A549 (cell line): Measurements from ENCODE around the gene YIF1B. TPM values are rescaled to one million over a fixed set of nuclear protein-coding genes. Genes with fewer than 3 reads are reported as not detected.
A peak's percentile ranks its signal among the peaks of the same experiment; 100 is the strongest.

Source experiments
- ATAC-seq, 2 experiments: fragments of 200-7000 bp in 1 of 2; fragments of >200 bp in 1 of 2; cut with Nextera tagmentation in 1 of 2; cut with Tn5 transposase in 1 of 2; 3 replicates each; pipeline versions ENCODE4 v1.8.0 to v1.9.1; 2018 to 2020; ENCODE audit warnings: mild to moderate bottlenecking in 1 of 2, moderate library complexity in 1 of 2
- CTCF ChIA-PET: fragments of 300-600 bp; sonication (Branson Sonifier 250); formaldehyde crosslinking; extraction: SDS; loops from one replicate; lab custom pipeline; 2021; ENCODE audit warnings: antibody characterized with exemption, inconsistent platforms; lab: Yijun Ruan, JAX
- POLR2A ChIA-PET: fragments of 350-600 bp; formaldehyde crosslinking; extraction: SDS; loops from one replicate; lab custom pipeline; 2021; ENCODE audit warnings: antibody characterized with exemption, inconsistent platforms; lab: Yijun Ruan, JAX
- DNase-seq, 2 experiments: peaks; one replicate each; pipeline versions ENCODE4 v3.0.0 to v3.0.0-alpha.2; 2011 to 2016; ENCODE audit warnings: low read depth in 1 of 2, low spot score in 1 of 2
- FAIRE-seq: peaks from 2 replicates; lab custom pipeline; 2011; peaks lifted over from hg19 to GRCh38; lab: Jason Lieb, UNC
- H3K27ac ChIP-seq, 2 experiments: fragments of >200 bp; sonication (Bioruptor Twin); formaldehyde crosslinking; 3 replicates each; pipeline ENCODE4 v1.5.1; 2016 to 2017
- H3K4me1 ChIP-seq: fragments of >200 bp; sonication (Bioruptor Twin); formaldehyde crosslinking; 3 replicates; pipeline ENCODE4 v1.6.1; 2016
- H3K4me2 ChIP-seq: fragments of >200 bp; sonication (Bioruptor Twin); formaldehyde crosslinking; 3 replicates; pipeline ENCODE4 v1.6.1; 2016
- H3K4me3 ChIP-seq: fragments of >200 bp; sonication (Bioruptor Twin); formaldehyde crosslinking; 3 replicates; pipeline ENCODE4 v1.5.1; 2016
- H3K9me3 ChIP-seq: fragments of >200 bp; sonication (Bioruptor Twin); formaldehyde crosslinking; 3 replicates; pipeline ENCODE4 v1.6.1; 2016
- BHLHE40 ChIP-seq: IDR thresholded peaks from 2 replicates; pipeline ENCODE4 v1.6.1; 2012; ENCODE audit warnings: low read depth, low read length, inconsistent platforms
- CBX8 ChIP-seq: fragments of 200-600 bp; sonication (generic); IDR thresholded peaks from 2 replicates; pipeline ENCODE4 v1.6.1; 2016
- CHD4 ChIP-seq: fragments of 200-600 bp; sonication (generic); IDR thresholded peaks from 2 replicates; pipeline ENCODE4 v1.6.1; 2016; ENCODE audit warnings: antibody characterized with exemption, mild to moderate bottlenecking, borderline replicate concordance
- EP300 ChIP-seq, 2 experiments: fragments of >200 bp; sonication (Bioruptor Twin); formaldehyde crosslinking; IDR thresholded peaks; 2 replicates in 1 of 2; 3 replicates in 1 of 2; pipeline ENCODE4 v1.6.1; 2016 to 2017
- FOSB ChIP-seq: fragments of 250-450 bp; sonication (Bioruptor Pico); IDR thresholded peaks from 2 replicates; pipeline ENCODE4 v1.5.0; 2020; ENCODE audit warnings: mild to moderate bottlenecking, moderate library complexity
- FOSL2 ChIP-seq, 2 experiments: fragments of 450-650 bp in 1 of 2; fragments of >200 bp in 1 of 2; sonication (Bioruptor Twin) in 1 of 2; formaldehyde crosslinking; IDR thresholded peaks; 2 replicates each; pipeline versions ENCODE4 v1.5.0 to v1.6.1; 2016 to 2020; ENCODE audit warnings: mild to moderate bottlenecking in 1 of 2, moderate library complexity in 1 of 2
- FOXS1 ChIP-seq: fragments of 250-450 bp; sonication (Bioruptor Pico); IDR thresholded peaks from 2 replicates; pipeline ENCODE4 v1.5.0; 2020; ENCODE audit warnings: mild to moderate bottlenecking, moderate library complexity
- GATA3 ChIP-seq: IDR thresholded peaks from 2 replicates; pipeline ENCODE4 v1.6.1; 2012; ENCODE audit warnings: borderline replicate concordance
- JUN ChIP-seq, 2 experiments: fragments of >200 bp; sonication (Bioruptor Twin); formaldehyde crosslinking; IDR thresholded peaks; 2 replicates in 1 of 2; 3 replicates in 1 of 2; pipeline ENCODE4 v1.6.1; 2016 to 2017
- KDM1A ChIP-seq: fragments of 200-600 bp; sonication (generic); IDR thresholded peaks from 2 replicates; pipeline ENCODE4 v1.6.1; 2016; ENCODE audit warnings: low read depth, mild to moderate bottlenecking
- NFE2L2 ChIP-seq: fragments of 150-350 bp; conservative IDR thresholded peaks from 2 replicates; pipeline ENCODE4 v1.6.1; 2014; ENCODE audit warnings: low read length
- NPAS2 ChIP-seq: fragments of 250-450 bp; sonication (Bioruptor Pico); IDR thresholded peaks from 2 replicates; pipeline ENCODE4 v1.8.0; 2022; ENCODE audit warnings: mild to moderate bottlenecking, moderate library complexity, borderline replicate concordance
- NR3C1 ChIP-seq: fragments of >200 bp; sonication (Bioruptor Twin); formaldehyde crosslinking; IDR thresholded peaks from 3 replicates; pipeline ENCODE4 v1.6.1; 2017
- POLR2A ChIP-seq: IDR thresholded peaks from 2 replicates; pipeline ENCODE4 v1.6.1; 2012; ENCODE audit warnings: mild to moderate bottlenecking, low read length
- POLR2AphosphoS2 ChIP-seq: conservative IDR thresholded peaks from 2 replicates; pipeline ENCODE4 v1.6.1; 2012; ENCODE audit warnings: low read length, improper control_type of control experiment, inconsistent platforms
- RAD21 ChIP-seq, 2 experiments: fragments of >200 bp in 1 of 2; sonication (Bioruptor Twin) in 1 of 2; formaldehyde crosslinking in 1 of 2; IDR thresholded peaks in 1 of 2; conservative IDR thresholded peaks in 1 of 2; 2 replicates in 1 of 2; 3 replicates in 1 of 2; pipeline ENCODE4 v1.6.1; 2012 to 2018; ENCODE audit warnings: inconsistent platforms in 1 of 2
- RFX5 ChIP-seq: fragments of 450-650 bp; IDR thresholded peaks from 2 replicates; pipeline ENCODE4 v1.7.1; 2014; ENCODE audit warnings: antibody characterized with exemption, mild to moderate bottlenecking, moderate library complexity
- RNF2 ChIP-seq: fragments of 200-600 bp; sonication (generic); IDR thresholded peaks from 2 replicates; pipeline ENCODE4 v1.6.1; 2016; ENCODE audit warnings: low read depth, mild to moderate bottlenecking, antibody characterized with exemption, moderate library complexity, borderline replicate concordance
- SMC3 ChIP-seq: fragments of >200 bp; sonication (Bioruptor Twin); formaldehyde crosslinking; IDR thresholded peaks from 3 replicates; pipeline ENCODE4 v1.6.1; 2018; ENCODE audit warnings: inconsistent platforms
- SREBF2 ChIP-seq: fragments of 450-650 bp; IDR thresholded peaks from 2 replicates; pipeline ENCODE4 v1.6.1; 2014; ENCODE audit warnings: mild to moderate bottlenecking, moderate library complexity
- TFCP2L1 ChIP-seq: fragments of 250-450 bp; sonication (Bioruptor Pico); IDR thresholded peaks from 2 replicates; pipeline ENCODE4 v1.5.0; 2021; ENCODE audit warnings: mild to moderate bottlenecking
- ZC3H11A ChIP-seq: fragments of 450-650 bp; IDR thresholded peaks from 2 replicates; pipeline ENCODE4 v1.6.1; 2014; ENCODE audit warnings: antibody characterized with exemption, mild to moderate bottlenecking
- ZFP36 ChIP-seq: fragments of 450-650 bp; IDR thresholded peaks from 2 replicates; pipeline ENCODE4 v1.6.1; 2014; ENCODE audit warnings: borderline replicate concordance; ENCODE audit not compliant: partially characterized antibody
- ZNF302 ChIP-seq: fragments of 250-450 bp; sonication (Bioruptor Pico); IDR thresholded peaks from 2 replicates; pipeline ENCODE4 v1.9.0; 2021; ENCODE audit warnings: inconsistent platforms, mild to moderate bottlenecking, moderate library complexity
- WGBS: methylation state at CpG from one replicate; pipeline ENCODE4 v1.1.6; 2017; ENCODE audit errors: missing lambda C conversion rate; 5-methylcytosine and 5-hydroxymethylcytosine counted together
- polyA plus RNA-seq, 4 experiments: library from polyadenylated mRNA; depleted of rRNA in 3 of 4; stranded (reverse); fragments of >200 nt; fragmentation: RNase III in 1 of 4; extraction: RNeasy Plus Mini Kit Qiagen cat#74134 plus additional on column Dnase treatment in 1 of 4; gene quantifications; 2 replicates in 3 of 4; 3 replicates in 1 of 4; pipeline ENCODE4 v1.2.3, GENCODE V29; 2011 to 2017
- TF ChIP-seq, protein P1 (sequence below): IDR thresholded peaks from 2 replicates; pipeline ENCODE4 v1.6.1; 2012
- TF ChIP-seq, protein P2 (sequence below): fragments of 450-650 bp; IDR thresholded peaks from 2 replicates; pipeline ENCODE4 v1.6.1; 2014; ENCODE audit warnings: antibody characterized with exemption
- TF ChIP-seq, protein P3 (sequence below): IDR thresholded peaks from 2 replicates; pipeline ENCODE4 v1.6.1; 2012; ENCODE audit warnings: low read depth, borderline replicate concordance

Gene YIF1B
- polyA plus RNA-seq, 2 of the 4 experiments (the other 2 are of a cell fraction), result 75.5 to 100 TPM

DNA sequence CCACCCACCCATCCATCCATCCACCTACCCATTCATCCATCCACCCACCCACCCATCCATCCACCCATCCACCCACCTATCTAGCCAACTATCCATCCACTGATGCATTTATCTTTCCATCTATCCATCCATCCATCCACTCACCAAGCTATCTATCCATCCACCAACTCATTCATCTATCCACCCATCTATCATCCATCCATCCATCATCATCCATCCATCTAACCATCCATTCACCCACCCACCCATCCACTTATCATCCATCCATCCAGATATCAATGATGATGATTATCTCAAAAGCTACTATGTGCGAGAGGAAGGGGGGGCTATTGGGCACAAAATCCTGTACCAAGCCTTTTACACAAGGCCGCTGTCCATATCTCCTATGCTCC is 5.5 kb downstream of the YIF1B start:
- FAIRE-seq (no peak), ATAC-seq (no peak), DNase-seq (no peak)
- ChIA-PET POLR2A (no interaction called here), CTCF (interaction anchor here (0.5 to 10.1 kb wide), 16 partner anchors 16 to 429 kb away, joined by 3 to 76 read pairs (median 5); partner anchors contain the start of genes CATSPERG and PPP1R14A)
- 95% methylated on average over 2 of the region's 2 CpGs for WGBS
- H3K9me3 ChIP-seq, result no peaks in the 10 kb centered on the region
- H3K27ac ChIP-seq, result no peak overlapping the region
- H3K4me3 ChIP-seq, result no peak overlapping the region
- no peak overlapping the region for H3K4me2 ChIP-seq
- H3K4me1 ChIP-seq, result peaks cover 22% of the 10 kb centered on the region
- TF ChIP-seq SREBF2 (no peak), FOXS1 (no peak), FOSL2 (IDR thresholded peaks at IDR 0.05) (no peak), FOSL2 (CRISPR knock-in tag; IDR thresholded peaks at IDR 0.05) (no peak), POLR2A (no peak)

DNA sequence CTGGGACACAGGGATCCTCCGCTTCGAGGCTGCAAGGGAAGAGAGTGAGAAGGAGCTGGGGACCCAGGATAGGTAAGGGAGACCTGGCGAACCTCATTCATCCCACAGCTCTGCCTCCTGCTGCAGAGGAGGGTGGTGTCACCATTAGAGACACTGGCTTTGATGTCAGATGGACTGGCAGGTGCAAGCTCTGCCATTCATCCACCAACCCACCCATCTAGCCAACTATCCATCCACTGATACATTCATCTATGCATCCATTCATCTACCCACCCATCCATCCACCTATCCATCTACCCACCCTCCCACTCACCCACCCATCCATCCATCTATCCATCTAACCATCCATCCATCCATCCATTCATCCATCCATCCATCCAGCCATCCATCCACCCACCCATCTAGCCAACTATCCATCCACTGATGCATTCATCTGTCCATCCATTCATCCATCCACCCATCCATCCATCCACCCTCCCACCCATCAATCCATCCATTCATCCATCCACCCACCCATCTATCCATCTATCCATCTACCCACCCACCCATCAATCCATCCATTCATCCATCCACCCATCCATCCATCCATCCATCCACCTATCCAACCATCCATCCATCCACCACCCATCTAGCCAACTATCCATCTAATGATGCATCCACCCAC is 6.0 kb downstream of the YIF1B start:
- DNase-seq (no peak), FAIRE-seq (peak; percentile 43), ATAC-seq (no peak)
- POLR2A ChIA-PET, result interaction anchor here (0.5 to 0.7 kb wide), 2 partner anchors 32 to 484 kb away, joined by 3 to 19 read pairs; no protein-coding TSS in a partner anchor
- WGBS, result 97% methylated on average over 3 of the region's 3 CpGs
- TF ChIP-seq KDM1A, result no peak
- no peak for TF ChIP-seq SREBF2
- TF ChIP-seq RAD21 (conservative IDR thresholded peaks at IDR 0.05 in 1 of 2, IDR thresholded peaks at IDR 0.05 in 1 of 2), result no peak
- no peak for TF ChIP-seq CBX8
- no peak for TF ChIP-seq ZC3H11A
- TF ChIP-seq, protein P1, sequence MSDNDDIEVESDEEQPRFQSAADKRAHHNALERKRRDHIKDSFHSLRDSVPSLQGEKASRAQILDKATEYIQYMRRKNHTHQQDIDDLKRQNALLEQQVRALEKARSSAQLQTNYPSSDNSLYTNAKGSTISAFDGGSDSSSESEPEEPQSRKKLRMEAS, result no peak
- TF ChIP-seq ZNF302 (CRISPR knock-in tag), result no peak
- TF ChIP-seq, protein P2, sequence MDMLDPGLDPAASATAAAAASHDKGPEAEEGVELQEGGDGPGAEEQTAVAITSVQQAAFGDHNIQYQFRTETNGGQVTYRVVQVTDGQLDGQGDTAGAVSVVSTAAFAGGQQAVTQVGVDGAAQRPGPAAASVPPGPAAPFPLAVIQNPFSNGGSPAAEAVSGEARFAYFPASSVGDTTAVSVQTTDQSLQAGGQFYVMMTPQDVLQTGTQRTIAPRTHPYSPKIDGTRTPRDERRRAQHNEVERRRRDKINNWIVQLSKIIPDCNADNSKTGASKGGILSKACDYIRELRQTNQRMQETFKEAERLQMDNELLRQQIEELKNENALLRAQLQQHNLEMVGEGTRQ, result no peak
- no peak for TF ChIP-seq SMC3
- no peak for TF ChIP-seq FOSB
- no peak for TF ChIP-seq GATA3
- no peak for TF ChIP-seq ZFP36
- TF ChIP-seq NFE2L2, result no peak
- TF ChIP-seq NPAS2 (CRISPR knock-in tag), result no peak
- TF ChIP-seq, protein P3, sequence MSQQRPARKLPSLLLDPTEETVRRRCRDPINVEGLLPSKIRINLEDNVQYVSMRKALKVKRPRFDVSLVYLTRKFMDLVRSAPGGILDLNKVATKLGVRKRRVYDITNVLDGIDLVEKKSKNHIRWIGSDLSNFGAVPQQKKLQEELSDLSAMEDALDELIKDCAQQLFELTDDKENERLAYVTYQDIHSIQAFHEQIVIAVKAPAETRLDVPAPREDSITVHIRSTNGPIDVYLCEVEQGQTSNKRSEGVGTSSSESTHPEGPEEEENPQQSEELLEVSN, result no peak
- TF ChIP-seq BHLHE40, result no peak
- TF ChIP-seq NR3C1, result no peak
- 0 out of 2 replicates have a peak, but pooled peaks have one; percentile 62 for TF ChIP-seq TFCP2L1 (CRISPR knock-in tag)
- no peak for TF ChIP-seq EP300 (IDR thresholded peaks at IDR 0.05)
- no peak for TF ChIP-seq RNF2
- no peak for TF ChIP-seq RFX5
- peak; percentile 10; the same call in 1 of the 2 replicates for TF ChIP-seq POLR2A
- no peak for TF ChIP-seq CHD4
- no peak; a peak in 2 of 5 replicates for TF ChIP-seq JUN (IDR thresholded peaks at IDR 0.05)
- TF ChIP-seq POLR2AphosphoS2, result peak; percentile 31; the same call in 1 of the 2 replicates
- CTCF ChIA-PET, result interaction anchor here (0.5 to 10.1 kb wide), 8 partner anchors 24 to 407 kb away, joined by 3 to 76 read pairs (median 11); partner anchors contain the start of genes CATSPERG and PPP1R14A
- no peak overlapping the region for H3K27ac ChIP-seq
- no peak overlapping the region for H3K4me3 ChIP-seq
- H3K9me3 ChIP-seq, result no peaks in the 10 kb centered on the region
- H3K4me2 ChIP-seq, result no peak overlapping the region
- peaks cover 18% of the 10 kb centered on the region for H3K4me1 ChIP-seq
